K562 (cell line): ENCODE results near the gene SLC25A5. TPM values are rescaled to one million over a fixed set of nuclear protein-coding genes. Genes with fewer than 3 reads are reported as not detected.

Source experiments
- ATAC-seq: fragments of 200-7000 bp; cut with Tn5 transposase; 3 replicates; pipeline ENCODE4 v1.9.1; 2020; ENCODE audit warnings: moderate library complexity
- BruUV-seq: library from RNA; stranded (reverse); fragments of 400-500 nt; replicated peaks from 2 replicates; lab custom pipeline; 2021; lab: Mats Ljungman, UMichigan
- CTCF ChIA-PET: fragments of 300-600 bp; formaldehyde crosslinking; extraction: SDS; loops from one replicate; lab custom pipeline; 2021; ENCODE audit warnings: low intra/inter-chr PET ratio; lab: Yijun Ruan, JAX
- POLR2A ChIA-PET: fragments of 300-600, 350-650 bp; sonication (Branson Sonifier 250); formaldehyde crosslinking; extraction: SDS; loops from one replicate; lab custom pipeline; 2021; ENCODE audit warnings: antibody characterized with exemption, inconsistent platforms; lab: Yijun Ruan, JAX
- DNase-seq, 4 experiments: peaks; one replicate each; pipeline versions ENCODE4 v3.0.0 to v3.0.0-alpha.2; 2011 to 2018; ENCODE audit warnings: low spot score in 3 of 4, mixed read lengths in 3 of 4; ENCODE audit errors: extremely low read depth in 1 of 4
- FAIRE-seq: peaks from 2 replicates; lab custom pipeline; 2011; peaks lifted over from hg19 to GRCh38; lab: Jason Lieb, UNC
- H2AFZ ChIP-seq: 2 replicates; pipeline ENCODE4 v1.6.0; 2011; ENCODE audit warnings: low read depth, low read length, control low read depth, inconsistent platforms
- H3K27ac ChIP-seq: fragments of 200-600 bp; 3 replicates; pipeline ENCODE4 v1.8.0; 2011; ENCODE audit warnings: low read depth, mild to moderate bottlenecking, control low read depth, inconsistent platforms, low read length, moderate library complexity, mixed read lengths; ENCODE audit errors: extremely low read depth
- H3K27me3 ChIP-seq, 2 experiments: fragments of 300-600 bp in 1 of 2; 2 replicates in 1 of 2; 3 replicates in 1 of 2; pipeline versions ENCODE4 v1.6.0 to v1.8.0; 2011; ENCODE audit warnings: inconsistent platforms in 2 of 2, low read length in 2 of 2, mild to moderate bottlenecking in 1 of 2, mixed read lengths in 1 of 2, moderate library complexity in 1 of 2; ENCODE audit not compliant: control insufficient read depth in 2 of 2, insufficient read depth in 2 of 2
- H3K36me3 ChIP-seq: fragments of 300-600 bp; 3 replicates; pipeline ENCODE4 v1.8.0; 2011; ENCODE audit warnings: mild to moderate bottlenecking, low read length, inconsistent platforms; ENCODE audit not compliant: control insufficient read depth, insufficient read depth
- H3K4me1 ChIP-seq, 2 experiments: fragments of 200-600 bp in 1 of 2; replicated peaks in 1 of 2; 2 replicates in 1 of 2; 3 replicates in 1 of 2; pipeline versions ENCODE4 v1.5.1 to v1.8.0; 2011; ENCODE audit warnings: inconsistent platforms in 2 of 2, low read length in 2 of 2, mild to moderate bottlenecking in 1 of 2, mixed read lengths in 1 of 2, moderate library complexity in 1 of 2; ENCODE audit not compliant: control insufficient read depth in 2 of 2, insufficient read depth in 2 of 2
- H3K4me2 ChIP-seq: 2 replicates; pipeline ENCODE4 v1.6.1; 2011; ENCODE audit warnings: low read length, control low read depth, inconsistent platforms, mixed read lengths; ENCODE audit not compliant: insufficient read depth
- H3K4me3 ChIP-seq: fragments of 200-600 bp; sonication (generic), shearing (Covaris generic); 2 replicates; pipeline ENCODE4 v1.5.1; 2016; ENCODE audit warnings: control low read depth, inconsistent platforms
- H3K79me2 ChIP-seq: fragments of 200-600 bp; 3 replicates; pipeline ENCODE4 v1.8.0; 2011; ENCODE audit warnings: low read length, inconsistent platforms; ENCODE audit not compliant: control insufficient read depth, insufficient read depth
- H3K9ac ChIP-seq, 2 experiments: 2 replicates each; pipeline versions ENCODE4 v1.6.0 to v1.6.1; 2011; ENCODE audit warnings: low read depth in 2 of 2, low read length in 2 of 2, control low read depth in 1 of 2, inconsistent platforms in 1 of 2, mild to moderate bottlenecking in 1 of 2, mixed read lengths in 1 of 2; ENCODE audit not compliant: insufficient read depth in 1 of 2
- H3K9me1 ChIP-seq: one replicate; pipeline ENCODE4 v1.6.0; 2011; ENCODE audit warnings: inconsistent platforms, mild to moderate bottlenecking, low read length, moderate library complexity; ENCODE audit not compliant: control insufficient read depth, insufficient read depth
- H3K9me3 ChIP-seq: replicated peaks from 2 replicates; pipeline ENCODE4 v1.5.1; 2011; ENCODE audit warnings: low read depth, low read length, inconsistent platforms; ENCODE audit not compliant: control insufficient read depth, insufficient read depth
- H4K20me1 ChIP-seq: replicated peaks from 2 replicates; pipeline ENCODE4 v1.6.1; 2011; ENCODE audit warnings: low read length, inconsistent platforms, mixed read lengths; ENCODE audit not compliant: control insufficient read depth, insufficient read depth
- C11orf30 ChIP-seq: fragments of 450-650 bp; IDR thresholded peaks from 2 replicates; pipeline ENCODE4 v1.6.1; 2016; ENCODE audit warnings: low read depth, mild to moderate bottlenecking
- IFI16 ChIP-seq: fragments of 250-450 bp; sonication (Bioruptor Pico); IDR thresholded peaks from 2 replicates; pipeline ENCODE4 v2.1.2; 2022; ENCODE audit warnings: mild to moderate bottlenecking, inconsistent platforms
- SMAD2 ChIP-seq: fragments of 150-350 bp; IDR thresholded peaks from 2 replicates; pipeline ENCODE4 v1.6.1; 2014; ENCODE audit warnings: low read depth, mild to moderate bottlenecking, low read length
- SPI1 ChIP-seq: IDR thresholded peaks from 2 replicates; pipeline ENCODE4 v1.6.1; 2011; ENCODE audit warnings: low read depth, low read length, control low read depth, borderline replicate concordance
- WGBS: fragments of 100-300 bp; shearing (Covaris generic); methylation state at CpG from one replicate; pipeline ENCODE4 v1.1.6; 2016; ENCODE audit warnings: low coverage, mixed read lengths; ENCODE audit not compliant: insufficient coverage; ENCODE audit errors: missing lambda C conversion rate; 5-methylcytosine and 5-hydroxymethylcytosine counted together
- in situ Hi-C: fragments of 300-500 bp; cut with MboI; formaldehyde crosslinking; loops from 4 replicates; pipeline ENCODE4 v1.15.0; 2018; ENCODE audit warnings: inconsistent platforms, mixed read lengths
- intact Hi-C: fragments of 100-400 bp; cut with micrococcal nuclease; formaldehyde crosslinking; loops from 2 replicates; pipeline ENCODE4 v1.14.2; 2022
- polyA plus RNA-seq, 8 experiments: library from polyadenylated mRNA; depleted of rRNA in 4 of 8; stranded (reverse) in 5 of 8; unstranded in 3 of 8; fragments of >200 nt; fragmentation: Nextera tagmentation in 2 of 8; fragmentation: Illumina TruSeq in 1 of 8; extraction: Ambion mirVana in 2 of 8; extraction: Trizol in 1 of 8; gene quantifications; 2 replicates each; pipeline versions ENCODE4 v1.2.1 to v1.2.3, GENCODE V29; 2011 to 2014; ENCODE audit warnings: inconsistent platforms in 1 of 8, missing spikeins in 1 of 8
- total RNA-seq, 7 experiments: library from RNA; depleted of rRNA in 6 of 7; stranded (reverse); fragments of >200 nt in 6 of 7; fragmentation: Illumina TruSeq in 2 of 7; extraction: Trizol in 2 of 7; gene quantifications; 2 replicates each; pipeline versions ENCODE4 v1.2.1 to v1.2.3, GENCODE V29; 2011 to 2021; ENCODE audit warnings: low replicate concordance in 1 of 7
- TF ChIP-seq, protein P1 (sequence below), 2 experiments: fragments of 450-650 bp; IDR thresholded peaks; 2 replicates each; pipeline ENCODE4 v1.6.1; 2016; ENCODE audit warnings: mild to moderate bottlenecking in 2 of 2, borderline replicate concordance in 1 of 2, low read depth in 1 of 2, moderate library complexity in 1 of 2

Gene SLC25A5
- total and polyA plus RNA-seq, 9 of the 15 experiments (the other 6 are each of a cell fraction or from before 2014, with no cell fraction given): 470 to 5,247 (median 596) TPM

DNA sequence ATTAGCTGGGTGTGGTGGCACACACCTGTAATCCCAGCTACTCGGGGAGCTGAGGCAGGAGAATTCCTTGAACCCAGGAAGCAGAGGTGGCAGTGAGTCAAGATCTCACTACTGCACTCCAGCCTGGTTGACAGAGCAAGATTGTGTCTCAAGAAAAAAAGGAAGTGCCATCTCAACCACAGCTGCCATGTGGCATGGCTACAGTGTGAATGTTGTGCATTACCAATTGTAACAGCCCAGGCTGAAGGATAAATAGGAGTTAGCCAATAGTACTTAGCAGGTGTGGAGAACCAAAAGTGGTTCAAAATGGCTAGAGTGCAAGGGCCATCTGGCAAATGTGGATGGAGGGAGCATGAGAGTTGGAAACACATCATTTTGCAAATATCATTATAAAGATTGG lies 28.9 kb downstream of the SLC25A5 start:
- Histone ChIP-seq H4K20me1 (no peaks in the 10 kb centered on the region), H3K4me3 (no peak overlapping the region), H3K4me1 (no peaks in the 10 kb centered on the region; a peak in 1 of 5 replicates), H3K9ac (no peak overlapping the region), H3K27ac (no peak overlapping the region), H3K4me2 (no peak overlapping the region), H3K79me2 (no peaks in the 10 kb centered on the region), H3K36me3 (no peaks in the 10 kb centered on the region), H3K9me3 (no peaks in the 10 kb centered on the region), H3K9me1 (no peaks in the 10 kb centered on the region), H3K27me3 (no peaks in the 10 kb centered on the region; a peak in 1 of 5 replicates), H2AFZ (no peak overlapping the region)
- FAIRE-seq (no peak), ATAC-seq (no peak), DNase-seq (no peak)
- in situ Hi-C loops (no loop called here), intact Hi-C loops (no loop called here)
- BruUV-seq: no TSS peak
- TF ChIP-seq C11orf30: no peak
- TF ChIP-seq SPI1: peak; percentile 62
- POLR2A ChIA-PET: no interaction called here
- CTCF ChIA-PET: no interaction called here
- no CpG with 5 or more reads among the region's 1 CpG for WGBS

DNA sequence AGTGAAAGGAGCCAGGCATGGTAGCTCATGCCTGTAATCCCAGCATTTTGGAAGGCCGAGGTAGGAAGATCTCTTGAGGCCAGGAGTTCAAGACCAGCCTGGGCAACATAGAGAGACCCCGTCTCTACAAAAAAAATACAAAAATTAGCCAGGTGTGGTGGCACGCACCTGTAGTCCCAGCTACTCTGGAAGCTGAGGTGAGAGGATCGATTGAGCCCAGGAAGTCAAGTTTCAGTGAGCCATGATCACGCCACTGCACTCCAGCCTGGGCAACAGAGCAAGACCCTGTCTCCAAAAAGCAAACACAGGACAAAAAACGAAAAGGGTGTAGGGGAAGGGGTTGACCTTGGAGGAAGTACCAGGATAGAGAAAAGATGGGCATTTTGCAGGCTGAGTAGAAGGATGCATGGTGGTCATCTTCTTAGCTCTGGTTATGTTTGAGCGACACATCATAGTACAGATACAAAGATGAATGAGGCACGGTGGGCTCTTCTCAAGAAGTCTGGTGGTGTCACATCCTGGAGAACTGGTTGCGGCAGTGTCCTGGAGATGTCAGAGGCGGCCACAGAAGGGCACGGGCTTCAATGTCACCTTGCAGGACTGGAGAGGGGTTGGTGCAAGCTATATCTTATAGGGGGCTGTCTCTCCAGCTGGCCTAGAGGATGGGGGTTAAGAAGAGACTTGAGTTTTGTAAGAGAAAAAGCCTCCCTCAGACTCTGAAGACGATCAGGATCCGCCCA lies 32.0 kb downstream of the SLC25A5 start:
- Histone ChIP-seq H4K20me1 (no peaks in the 10 kb centered on the region), H3K9ac (no peak overlapping the region), H3K4me3 (no peak overlapping the region), H3K9me1 (no peaks in the 10 kb centered on the region), H2AFZ (peak overlapping the region; percentile 80; the same call in 1 of the 2 replicates), H3K4me1 (no peaks in the 10 kb centered on the region; a peak in 1 of 5 replicates), H3K9me3 (no peaks in the 10 kb centered on the region), H3K27me3 (no peaks in the 10 kb centered on the region; a peak in 2 of 5 replicates), H3K4me2 (no peak overlapping the region), H3K36me3 (no peaks in the 10 kb centered on the region), H3K79me2 (no peaks in the 10 kb centered on the region), H3K27ac (no peak overlapping the region)
- intact Hi-C loops (no loop called here), in situ Hi-C loops (no loop called here)
- POLR2A ChIA-PET: no interaction called here
- ATAC-seq (no peak), FAIRE-seq (no peak), DNase-seq (no peak)
- WGBS: 37% methylated on average over 12 of the region's 13 CpGs
- CTCF ChIA-PET: interaction anchor here (0.6 kb wide), 1 partner anchor 11 kb away, joined by 3 read pairs; no protein-coding TSS in a partner anchor
- BruUV-seq: no TSS peak
- TF ChIP-seq IFI16 (CRISPR knock-in tag) (no peak), SMAD2 (no peak)
- TF ChIP-seq, protein P1, sequence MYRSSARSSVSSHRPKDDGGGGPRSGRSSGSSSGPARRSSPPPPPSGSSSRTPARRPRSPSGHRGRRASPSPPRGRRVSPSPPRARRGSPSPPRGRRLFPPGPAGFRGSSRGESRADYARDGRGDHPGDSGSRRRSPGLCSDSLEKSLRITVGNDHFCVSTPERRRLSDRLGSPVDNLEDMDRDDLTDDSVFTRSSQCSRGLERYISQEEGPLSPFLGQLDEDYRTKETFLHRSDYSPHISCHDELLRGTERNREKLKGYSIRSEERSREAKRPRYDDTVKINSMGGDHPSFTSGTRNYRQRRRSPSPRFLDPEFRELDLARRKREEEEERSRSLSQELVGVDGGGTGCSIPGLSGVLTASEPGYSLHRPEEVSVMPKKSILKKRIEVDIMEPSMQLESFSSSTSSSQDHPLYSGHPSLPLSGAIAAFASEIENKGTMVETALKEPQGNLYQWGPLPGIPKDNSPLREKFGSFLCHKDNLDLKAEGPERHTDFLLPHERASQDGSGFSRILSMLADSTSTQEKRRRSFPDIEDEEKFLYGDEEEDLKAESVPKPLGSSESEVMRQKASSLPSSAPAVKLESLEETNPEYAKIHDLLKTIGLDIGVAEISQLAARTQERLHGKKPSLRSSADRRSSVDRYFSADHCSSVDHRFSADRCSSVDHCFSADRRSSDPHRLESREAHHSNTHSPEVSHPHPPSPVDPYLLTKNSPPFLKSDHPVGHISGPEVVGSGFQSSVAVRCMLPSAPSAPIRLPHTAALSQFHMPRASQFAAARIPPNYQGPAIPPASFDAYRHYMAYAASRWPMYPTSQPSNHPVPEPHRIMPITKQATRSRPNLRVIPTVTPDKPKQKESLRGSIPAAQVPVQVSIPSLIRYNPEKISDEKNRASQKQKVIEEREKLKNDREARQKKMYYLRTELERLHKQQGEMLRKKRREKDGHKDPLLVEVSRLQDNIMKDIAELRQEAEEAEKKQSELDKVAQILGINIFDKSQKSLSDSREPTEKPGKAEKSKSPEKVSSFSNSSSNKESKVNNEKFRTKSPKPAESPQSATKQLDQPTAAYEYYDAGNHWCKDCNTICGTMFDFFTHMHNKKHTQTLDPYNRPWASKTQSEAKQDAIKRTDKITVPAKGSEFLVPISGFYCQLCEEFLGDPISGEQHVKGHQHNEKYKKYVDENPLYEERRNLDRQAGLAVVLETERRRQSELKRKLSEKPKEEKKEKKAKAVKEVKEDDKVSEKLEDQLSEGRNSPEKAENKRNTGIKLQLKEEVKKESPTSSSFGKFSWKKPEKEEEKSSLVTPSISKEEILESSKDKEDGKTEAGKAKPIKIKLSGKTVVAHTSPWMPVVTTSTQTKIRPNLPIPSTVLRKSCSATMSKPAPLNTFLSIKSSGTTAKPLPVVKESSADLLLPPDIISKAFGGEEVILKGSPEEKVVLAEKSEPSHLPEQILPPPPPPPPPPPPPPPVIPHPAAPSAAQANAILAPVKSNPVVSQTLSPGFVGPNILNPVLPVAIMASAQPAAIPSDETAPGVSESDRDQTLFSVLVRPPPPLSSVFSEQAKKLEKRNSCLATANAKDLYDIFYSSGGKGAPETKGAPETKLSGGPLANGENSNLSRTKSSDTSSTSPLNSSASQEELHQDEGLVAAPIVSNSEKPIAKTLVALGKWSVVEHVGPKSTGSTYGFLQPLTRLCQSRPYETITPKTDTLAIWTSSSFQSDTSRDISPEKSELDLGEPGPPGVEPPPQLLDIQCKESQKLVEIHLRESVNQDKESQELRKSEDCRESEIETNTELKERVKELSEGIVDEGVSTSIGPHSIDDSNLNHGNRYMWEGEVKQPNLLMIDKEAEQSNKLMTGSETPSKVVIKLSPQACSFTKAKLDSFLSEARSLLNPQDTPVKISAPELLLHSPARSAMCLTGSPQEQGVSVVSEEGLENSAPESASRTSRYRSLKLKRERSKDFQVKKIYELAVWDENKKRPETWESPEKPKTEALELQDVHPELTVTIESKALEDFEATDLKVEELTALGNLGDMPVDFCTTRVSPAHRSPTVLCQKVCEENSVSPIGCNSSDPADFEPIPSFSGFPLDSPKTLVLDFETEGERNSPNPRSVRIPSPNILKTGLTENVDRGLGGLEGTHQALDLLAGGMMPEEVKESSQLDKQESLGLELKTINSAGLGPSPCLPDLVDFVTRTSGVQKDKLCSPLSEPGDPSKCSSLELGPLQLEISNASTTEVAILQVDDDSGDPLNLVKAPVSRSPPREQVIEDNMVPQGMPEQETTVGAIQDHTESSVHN (IDR thresholded peaks at IDR 0.05; ENCODE audit: borderline replicate concordance in 1 of 2, low read depth in 1 of 2): no peak
